Testis (tissue), 2 donors: ENCODE results near the gene STOX2.

Experiments used
- CTCF ChIP-seq, 3 experiments: fragments of 450-650 bp in 2 of 3; fragments of 200-600 bp in 1 of 3; sonication (generic) in 1 of 3; IDR thresholded peaks; one replicate each; pipeline ENCODE4 v1.5.1; 2016 to 2019; ENCODE audit warnings: antibody characterized with exemption in 3 of 3, mild to moderate bottlenecking in 2 of 3, moderate library complexity in 1 of 3
- POLR2A ChIP-seq: fragments of 450-650 bp; IDR thresholded peaks from one replicate; pipeline ENCODE4 v1.6.1; 2017; ENCODE audit warnings: antibody characterized with exemption, mild to moderate bottlenecking, moderate library complexity

- no peak for TF ChIP-seq CTCF (IDR thresholded peaks at IDR 0.05)
- TF ChIP-seq POLR2A, result no peak
Observed at GRCh38 chr4:184012937-184013336, 107.8 kb downstream of the STOX2 start.
